Measurements from ENCODE around the gene SCN4B.

The SCN4B gene

DNA sequence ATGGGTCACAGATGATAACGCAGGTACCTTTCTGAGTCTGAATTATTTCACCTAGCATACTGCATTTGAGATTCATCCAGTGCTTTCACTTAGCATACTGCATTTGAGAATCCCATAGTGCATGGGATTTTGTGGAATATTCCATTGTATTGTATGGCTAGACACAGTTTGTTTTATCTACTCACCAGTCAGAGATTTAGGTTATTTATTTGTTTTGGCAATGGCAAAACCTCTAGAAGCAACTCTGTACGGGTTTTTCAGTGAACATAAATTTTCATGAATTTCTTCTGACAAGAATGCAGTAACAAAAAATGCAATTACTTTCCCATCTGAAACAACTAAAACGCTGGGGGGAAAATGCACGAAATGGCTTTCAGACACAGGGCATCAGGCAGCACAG is 24.3 kb downstream of the SCN4B start:
- H3K4me3 ChIP-seq (ENCODE audit: low read depth, low read length): no peak overlapping the region
- TF ChIP-seq, protein P1, sequence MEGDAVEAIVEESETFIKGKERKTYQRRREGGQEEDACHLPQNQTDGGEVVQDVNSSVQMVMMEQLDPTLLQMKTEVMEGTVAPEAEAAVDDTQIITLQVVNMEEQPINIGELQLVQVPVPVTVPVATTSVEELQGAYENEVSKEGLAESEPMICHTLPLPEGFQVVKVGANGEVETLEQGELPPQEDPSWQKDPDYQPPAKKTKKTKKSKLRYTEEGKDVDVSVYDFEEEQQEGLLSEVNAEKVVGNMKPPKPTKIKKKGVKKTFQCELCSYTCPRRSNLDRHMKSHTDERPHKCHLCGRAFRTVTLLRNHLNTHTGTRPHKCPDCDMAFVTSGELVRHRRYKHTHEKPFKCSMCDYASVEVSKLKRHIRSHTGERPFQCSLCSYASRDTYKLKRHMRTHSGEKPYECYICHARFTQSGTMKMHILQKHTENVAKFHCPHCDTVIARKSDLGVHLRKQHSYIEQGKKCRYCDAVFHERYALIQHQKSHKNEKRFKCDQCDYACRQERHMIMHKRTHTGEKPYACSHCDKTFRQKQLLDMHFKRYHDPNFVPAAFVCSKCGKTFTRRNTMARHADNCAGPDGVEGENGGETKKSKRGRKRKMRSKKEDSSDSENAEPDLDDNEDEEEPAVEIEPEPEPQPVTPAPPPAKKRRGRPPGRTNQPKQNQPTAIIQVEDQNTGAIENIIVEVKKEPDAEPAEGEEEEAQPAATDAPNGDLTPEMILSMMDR (IDR thresholded peaks at IDR 0.05; ENCODE audit: borderline replicate concordance, insufficient read depth, low read depth, low read length): no peak

DNA sequence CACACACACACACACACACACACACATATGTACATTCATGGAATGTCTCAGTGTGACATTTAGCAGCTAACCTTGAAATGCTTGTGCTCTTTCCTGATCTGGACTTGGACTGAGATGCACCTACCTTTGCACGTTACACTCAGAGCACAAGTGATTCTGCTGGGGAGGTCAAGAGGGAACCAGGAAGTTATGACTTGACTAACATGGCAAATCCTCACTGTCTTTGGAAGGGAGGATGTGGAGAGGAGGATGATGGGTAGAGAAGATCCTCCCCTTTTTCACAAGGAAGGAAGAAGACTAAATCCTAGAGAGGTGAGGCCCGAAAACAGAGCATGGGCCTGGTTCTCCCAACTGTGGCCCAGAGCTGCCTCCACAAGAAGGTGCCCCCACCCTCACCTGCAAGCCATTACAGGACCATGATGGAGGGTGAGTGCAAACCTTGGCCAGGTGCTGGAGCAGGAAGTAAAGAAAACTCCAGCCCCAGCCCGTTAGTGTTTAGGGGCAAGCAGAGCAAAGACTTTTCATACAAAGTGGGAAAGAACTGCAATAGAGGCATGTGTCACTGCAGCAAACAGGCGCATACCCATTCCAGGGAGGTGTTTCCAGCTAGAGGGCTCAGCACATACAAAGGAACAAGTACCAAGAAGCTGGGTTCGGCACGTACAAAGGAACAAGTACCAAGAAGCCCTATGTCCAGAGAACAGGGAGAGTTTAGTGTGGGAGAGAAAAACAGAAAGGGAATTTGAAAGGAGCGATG is 26.4 kb downstream of the SCN4B start:
- no peak overlapping the region for H3K4me3 ChIP-seq (ENCODE audit: low read depth, low read length)
- TF ChIP-seq, protein P1 (IDR thresholded peaks at IDR 0.05; ENCODE audit: borderline replicate concordance, insufficient read depth, low read depth, low read length): no peak

DNA sequence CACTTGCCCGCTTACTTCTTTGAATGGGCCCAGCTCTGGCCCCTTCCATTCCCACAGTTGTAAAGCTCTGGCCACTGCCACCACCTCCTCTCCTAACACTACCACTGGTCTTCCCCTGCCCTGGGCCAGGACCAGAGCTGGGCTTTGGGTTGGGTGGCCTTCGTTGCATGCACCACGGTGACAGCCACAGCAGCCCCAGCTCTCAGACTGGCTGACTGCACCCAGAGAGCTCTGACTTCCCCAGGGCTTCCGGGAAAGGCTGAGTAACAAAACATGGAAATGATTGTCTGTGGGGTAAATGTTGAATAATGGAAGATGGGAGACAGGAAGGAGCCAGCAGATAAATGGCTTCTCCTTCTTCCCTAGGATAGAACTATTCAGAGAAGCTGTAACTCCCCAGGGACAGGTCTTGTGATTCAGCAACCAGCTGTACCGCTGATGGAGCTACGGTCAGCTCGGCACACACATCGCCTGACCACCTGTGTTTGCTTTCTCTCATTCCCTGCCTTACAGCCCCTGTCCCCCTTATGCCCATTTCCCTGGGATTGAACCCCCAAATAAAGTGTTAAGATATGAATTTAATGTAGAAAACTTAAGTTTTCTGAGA is 27.6 kb downstream of the SCN4B start:
- H3K4me3 ChIP-seq (ENCODE audit: low read depth, low read length): no peak overlapping the region
- TF ChIP-seq, protein P1 (IDR thresholded peaks at IDR 0.05; ENCODE audit: borderline replicate concordance, insufficient read depth, low read depth, low read length): no peak

DNA sequence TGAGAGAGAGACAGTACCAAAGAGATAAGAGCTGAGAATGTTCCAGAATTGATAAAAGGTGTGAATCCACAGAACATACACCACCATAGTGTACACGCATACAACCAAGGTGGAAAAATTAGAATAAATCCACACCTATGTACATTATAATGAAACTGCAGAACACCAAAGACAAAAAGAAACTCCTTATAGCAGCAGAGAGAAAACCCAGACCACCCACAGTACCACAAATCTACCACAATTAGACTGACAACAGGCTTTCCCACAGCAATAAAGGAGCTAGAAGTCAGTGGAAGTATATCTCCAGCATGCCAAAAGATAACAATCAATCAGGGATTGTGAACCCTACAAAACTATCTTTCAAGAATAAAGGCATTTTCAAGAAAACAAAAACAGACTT is 31.8 kb downstream of the SCN4B start:
- TF ChIP-seq, protein P1 (IDR thresholded peaks at IDR 0.05; ENCODE audit: borderline replicate concordance, insufficient read depth, low read depth, low read length): no peak
- no peak overlapping the region for H3K4me3 ChIP-seq (ENCODE audit: low read depth, low read length)

DNA sequence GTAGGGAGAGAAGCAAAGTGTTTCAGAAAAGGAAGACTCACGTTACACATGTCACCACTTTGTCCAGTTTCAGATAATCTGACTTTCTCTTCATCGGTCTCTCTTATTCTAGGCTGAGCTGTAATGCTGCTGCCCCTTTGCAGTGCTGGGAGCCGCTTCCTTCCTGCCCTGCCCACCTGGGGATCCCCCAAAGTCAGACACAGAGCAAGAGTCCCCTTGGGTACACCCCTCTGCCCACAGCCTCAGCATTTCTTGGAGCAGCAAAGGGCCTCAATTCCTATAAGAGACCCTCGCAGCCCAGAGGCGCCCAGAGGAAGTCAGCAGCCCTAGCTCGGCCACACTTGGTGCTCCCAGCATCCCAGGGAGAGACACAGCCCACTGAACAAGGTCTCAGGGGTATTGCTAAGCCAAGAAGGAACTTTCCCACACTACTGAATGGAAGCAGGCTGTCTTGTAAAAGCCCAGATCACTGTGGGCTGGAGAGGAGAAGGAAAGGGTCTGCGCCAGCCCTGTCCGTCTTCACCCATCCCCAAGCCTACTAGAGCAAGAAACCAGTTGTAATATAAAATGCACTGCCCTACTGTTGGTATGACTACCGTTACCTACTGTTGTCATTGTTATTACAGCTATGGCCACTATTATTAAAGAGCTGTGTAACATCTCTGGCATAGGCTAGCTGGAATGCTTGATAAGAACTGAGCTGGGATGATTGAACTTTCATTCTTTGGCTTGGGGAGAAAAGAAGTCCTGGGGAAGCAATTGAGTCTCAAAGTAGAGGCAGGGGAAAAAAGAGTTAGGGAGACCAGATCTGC is 34.6 kb downstream of the SCN4B start:
- H3K4me3 ChIP-seq (ENCODE audit: low read depth, low read length): no peak overlapping the region
- TF ChIP-seq, protein P1 (IDR thresholded peaks at IDR 0.05; ENCODE audit: borderline replicate concordance, insufficient read depth, low read depth, low read length): no peak

DNA sequence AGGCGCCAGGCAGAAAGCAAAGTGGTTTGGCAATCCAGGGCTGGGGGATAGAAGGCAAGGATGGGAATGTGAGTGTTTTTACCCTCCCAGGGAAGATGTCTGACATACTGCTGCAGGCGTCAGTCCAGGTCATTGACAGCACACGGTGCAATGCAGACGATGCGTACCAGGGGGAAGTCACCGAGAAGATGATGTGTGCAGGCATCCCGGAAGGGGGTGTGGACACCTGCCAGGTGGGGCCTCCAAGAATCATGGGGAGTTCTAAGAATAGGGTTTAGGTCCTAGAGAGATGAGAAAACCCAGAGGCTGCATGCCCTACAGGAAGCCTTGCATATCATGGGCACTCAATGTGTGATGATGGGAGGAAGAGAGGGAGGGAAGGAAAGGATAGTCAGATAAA is 37.6 kb downstream of the SCN4B start:
- H3K4me3 ChIP-seq (ENCODE audit: low read depth, low read length): no peak overlapping the region
- TF ChIP-seq, protein P1 (IDR thresholded peaks at IDR 0.05; ENCODE audit: borderline replicate concordance, insufficient read depth, low read depth, low read length): no peak

All from GM12875 (cell line).